Measurements from ENCODE around the gene HSPB8.
"Not testable (repeated sequence)": the region's sequence is repeated elsewhere in the genome, so short reads cannot be mapped to it uniquely, and the experiment has no call there.

DNA sequence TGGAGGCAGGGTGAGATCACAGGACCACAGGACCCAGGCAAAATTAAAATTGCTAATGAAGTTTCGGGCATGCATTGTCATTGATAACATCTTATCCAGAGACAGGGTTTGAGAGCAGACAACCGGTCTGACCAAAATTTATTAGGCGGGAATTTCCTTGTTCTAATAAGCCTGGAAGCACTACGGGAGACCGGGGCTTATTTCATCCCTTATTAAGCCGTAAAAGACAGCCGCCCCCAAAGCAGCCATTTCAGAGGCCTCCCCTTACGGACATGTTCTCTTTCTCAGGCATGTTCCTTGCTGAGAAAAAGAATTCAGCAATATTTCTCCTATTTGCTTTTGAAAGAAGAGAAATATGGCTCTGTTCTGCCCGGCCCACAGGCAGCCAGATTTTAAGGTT lies 40.1 kb downstream of the HSPB8 start:
- TF ChIP-seq, protein P1, sequence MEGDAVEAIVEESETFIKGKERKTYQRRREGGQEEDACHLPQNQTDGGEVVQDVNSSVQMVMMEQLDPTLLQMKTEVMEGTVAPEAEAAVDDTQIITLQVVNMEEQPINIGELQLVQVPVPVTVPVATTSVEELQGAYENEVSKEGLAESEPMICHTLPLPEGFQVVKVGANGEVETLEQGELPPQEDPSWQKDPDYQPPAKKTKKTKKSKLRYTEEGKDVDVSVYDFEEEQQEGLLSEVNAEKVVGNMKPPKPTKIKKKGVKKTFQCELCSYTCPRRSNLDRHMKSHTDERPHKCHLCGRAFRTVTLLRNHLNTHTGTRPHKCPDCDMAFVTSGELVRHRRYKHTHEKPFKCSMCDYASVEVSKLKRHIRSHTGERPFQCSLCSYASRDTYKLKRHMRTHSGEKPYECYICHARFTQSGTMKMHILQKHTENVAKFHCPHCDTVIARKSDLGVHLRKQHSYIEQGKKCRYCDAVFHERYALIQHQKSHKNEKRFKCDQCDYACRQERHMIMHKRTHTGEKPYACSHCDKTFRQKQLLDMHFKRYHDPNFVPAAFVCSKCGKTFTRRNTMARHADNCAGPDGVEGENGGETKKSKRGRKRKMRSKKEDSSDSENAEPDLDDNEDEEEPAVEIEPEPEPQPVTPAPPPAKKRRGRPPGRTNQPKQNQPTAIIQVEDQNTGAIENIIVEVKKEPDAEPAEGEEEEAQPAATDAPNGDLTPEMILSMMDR (IDR thresholded peaks at IDR 0.05; ENCODE audit: poor library complexity, severe bottlenecking) = not testable (repeated sequence)
- TF ChIP-seq, protein P2, sequence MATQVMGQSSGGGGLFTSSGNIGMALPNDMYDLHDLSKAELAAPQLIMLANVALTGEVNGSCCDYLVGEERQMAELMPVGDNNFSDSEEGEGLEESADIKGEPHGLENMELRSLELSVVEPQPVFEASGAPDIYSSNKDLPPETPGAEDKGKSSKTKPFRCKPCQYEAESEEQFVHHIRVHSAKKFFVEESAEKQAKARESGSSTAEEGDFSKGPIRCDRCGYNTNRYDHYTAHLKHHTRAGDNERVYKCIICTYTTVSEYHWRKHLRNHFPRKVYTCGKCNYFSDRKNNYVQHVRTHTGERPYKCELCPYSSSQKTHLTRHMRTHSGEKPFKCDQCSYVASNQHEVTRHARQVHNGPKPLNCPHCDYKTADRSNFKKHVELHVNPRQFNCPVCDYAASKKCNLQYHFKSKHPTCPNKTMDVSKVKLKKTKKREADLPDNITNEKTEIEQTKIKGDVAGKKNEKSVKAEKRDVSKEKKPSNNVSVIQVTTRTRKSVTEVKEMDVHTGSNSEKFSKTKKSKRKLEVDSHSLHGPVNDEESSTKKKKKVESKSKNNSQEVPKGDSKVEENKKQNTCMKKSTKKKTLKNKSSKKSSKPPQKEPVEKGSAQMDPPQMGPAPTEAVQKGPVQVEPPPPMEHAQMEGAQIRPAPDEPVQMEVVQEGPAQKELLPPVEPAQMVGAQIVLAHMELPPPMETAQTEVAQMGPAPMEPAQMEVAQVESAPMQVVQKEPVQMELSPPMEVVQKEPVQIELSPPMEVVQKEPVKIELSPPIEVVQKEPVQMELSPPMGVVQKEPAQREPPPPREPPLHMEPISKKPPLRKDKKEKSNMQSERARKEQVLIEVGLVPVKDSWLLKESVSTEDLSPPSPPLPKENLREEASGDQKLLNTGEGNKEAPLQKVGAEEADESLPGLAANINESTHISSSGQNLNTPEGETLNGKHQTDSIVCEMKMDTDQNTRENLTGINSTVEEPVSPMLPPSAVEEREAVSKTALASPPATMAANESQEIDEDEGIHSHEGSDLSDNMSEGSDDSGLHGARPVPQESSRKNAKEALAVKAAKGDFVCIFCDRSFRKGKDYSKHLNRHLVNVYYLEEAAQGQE (IDR thresholded peaks at IDR 0.05; ENCODE audit: borderline replicate concordance) = not testable (repeated sequence)
- not testable (repeated sequence) for TF ChIP-seq TAF1 (IDR thresholded peaks at IDR 0.05; ENCODE audit: low read depth); EZH2 (IDR thresholded peaks at IDR 0.05; ENCODE audit: borderline replicate concordance, insufficient read depth, low read length, poor library complexity, severe bottlenecking)
